ENCODE results near the gene GOT2.

The GOT2 gene

GRCh38 chr16:58734459-58734787 is 307 bp upstream of the GOT2 start:
- no peak for TF ChIP-seq FOXM1 (IDR thresholded peaks at IDR 0.05; ENCODE audit: borderline replicate concordance)
- TF ChIP-seq SUZ12 (IDR thresholded peaks at IDR 0.05), result no peak
- peak; percentile 63 for TF ChIP-seq ZNF384 (IDR thresholded peaks at IDR 0.05)
- ChIA-PET CTCF (interaction anchor here (0.6 kb wide), 1 partner anchor 1314 kb away, joined by 8 read pairs; no protein-coding TSS in a partner anchor), POLR2A (interaction anchor here (0.8 kb wide), 1 partner anchor 50 kb away, joined by 3 read pairs; the partner anchor contains the start of gene SLC38A7)
- DNase-seq (ENCODE audit: extremely low spot score), result no peak

- TF ChIP-seq L3MBTL2 (conservative IDR thresholded peaks at IDR 0.05) (0 out of 2 replicates have a peak, but pooled peaks have one; percentile 30), ZNF384 (IDR thresholded peaks at IDR 0.05) (no peak), HDGF (IDR thresholded peaks at IDR 0.05; ENCODE audit: borderline replicate concordance) (no peak)
- POLR2A ChIA-PET, result interaction anchor here (1.3 kb wide), 1 partner anchor 49 kb away, joined by 3 read pairs; the partner anchor contains the start of gene SLC38A7
- DNase-seq (ENCODE audit: extremely low spot score), result no peak
- CTCF ChIA-PET, result no interaction called here
Measured at GRCh38 chr16:58733248-58733670, 857 bp downstream of the GOT2 start.

GRCh38 chr16:58732545-58733247 is 1.4 kb downstream of the GOT2 start:
- POLR2A ChIA-PET, result interaction anchor here (1.3 kb wide), 1 partner anchor 48 kb away, joined by 3 read pairs; the partner anchor contains the start of gene SLC38A7

GRCh38 chr16:58730724-58731370 is 3.3 kb downstream of the GOT2 start:
- ChIA-PET CTCF (interaction anchor here (0.8 kb wide), 1 partner anchor 25 kb away, joined by 3 read pairs; no protein-coding TSS in a partner anchor), POLR2A (no interaction called here)
- DNase-seq (ENCODE audit: extremely low spot score), result no peak
- TF ChIP-seq SP1 (IDR thresholded peaks at IDR 0.05), result no peak
- no peak for TF ChIP-seq L3MBTL2 (conservative IDR thresholded peaks at IDR 0.05)

More at GRCh38 chr16:58732545-58733247, 1.4 kb downstream of the GOT2 start:
- CTCF ChIA-PET, result no interaction called here
- DNase-seq (ENCODE audit: extremely low spot score), result no peak
- TF ChIP-seq, protein P1, sequence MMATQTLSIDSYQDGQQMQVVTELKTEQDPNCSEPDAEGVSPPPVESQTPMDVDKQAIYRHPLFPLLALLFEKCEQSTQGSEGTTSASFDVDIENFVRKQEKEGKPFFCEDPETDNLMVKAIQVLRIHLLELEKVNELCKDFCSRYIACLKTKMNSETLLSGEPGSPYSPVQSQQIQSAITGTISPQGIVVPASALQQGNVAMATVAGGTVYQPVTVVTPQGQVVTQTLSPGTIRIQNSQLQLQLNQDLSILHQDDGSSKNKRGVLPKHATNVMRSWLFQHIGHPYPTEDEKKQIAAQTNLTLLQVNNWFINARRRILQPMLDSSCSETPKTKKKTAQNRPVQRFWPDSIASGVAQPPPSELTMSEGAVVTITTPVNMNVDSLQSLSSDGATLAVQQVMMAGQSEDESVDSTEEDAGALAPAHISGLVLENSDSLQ (IDR thresholded peaks at IDR 0.05), result no peak
- no peak for TF ChIP-seq SUZ12 (IDR thresholded peaks at IDR 0.05)
- TF ChIP-seq SP1 (IDR thresholded peaks at IDR 0.05), result no peak
- TF ChIP-seq TARDBP (IDR thresholded peaks at IDR 0.05), result no peak
- TF ChIP-seq NFRKB (IDR thresholded peaks at IDR 0.05), result no peak
- no peak for TF ChIP-seq FOXA1 (IDR thresholded peaks at IDR 0.05)
- TF ChIP-seq HDGF (IDR thresholded peaks at IDR 0.05; ENCODE audit: borderline replicate concordance), result no peak
- no peak for TF ChIP-seq FOXK2 (IDR thresholded peaks at IDR 0.05)
- TF ChIP-seq ELF4 (IDR thresholded peaks at IDR 0.05), result no peak
- no peak for TF ChIP-seq L3MBTL2 (conservative IDR thresholded peaks at IDR 0.05)
- TF ChIP-seq ARNT (IDR thresholded peaks at IDR 0.05), result no peak
- no peak for TF ChIP-seq FOXM1 (IDR thresholded peaks at IDR 0.05; ENCODE audit: borderline replicate concordance)
- no peak for TF ChIP-seq ZNF384 (IDR thresholded peaks at IDR 0.05)
- no peak for TF ChIP-seq CTBP1 (IDR thresholded peaks at IDR 0.05; ENCODE audit: borderline replicate concordance)
- no peak for TF ChIP-seq LEF1 (IDR thresholded peaks at IDR 0.05; ENCODE audit: borderline replicate concordance)
- TF ChIP-seq BHLHE40 (IDR thresholded peaks at IDR 0.05; ENCODE audit: borderline replicate concordance), result no peak

DNA sequence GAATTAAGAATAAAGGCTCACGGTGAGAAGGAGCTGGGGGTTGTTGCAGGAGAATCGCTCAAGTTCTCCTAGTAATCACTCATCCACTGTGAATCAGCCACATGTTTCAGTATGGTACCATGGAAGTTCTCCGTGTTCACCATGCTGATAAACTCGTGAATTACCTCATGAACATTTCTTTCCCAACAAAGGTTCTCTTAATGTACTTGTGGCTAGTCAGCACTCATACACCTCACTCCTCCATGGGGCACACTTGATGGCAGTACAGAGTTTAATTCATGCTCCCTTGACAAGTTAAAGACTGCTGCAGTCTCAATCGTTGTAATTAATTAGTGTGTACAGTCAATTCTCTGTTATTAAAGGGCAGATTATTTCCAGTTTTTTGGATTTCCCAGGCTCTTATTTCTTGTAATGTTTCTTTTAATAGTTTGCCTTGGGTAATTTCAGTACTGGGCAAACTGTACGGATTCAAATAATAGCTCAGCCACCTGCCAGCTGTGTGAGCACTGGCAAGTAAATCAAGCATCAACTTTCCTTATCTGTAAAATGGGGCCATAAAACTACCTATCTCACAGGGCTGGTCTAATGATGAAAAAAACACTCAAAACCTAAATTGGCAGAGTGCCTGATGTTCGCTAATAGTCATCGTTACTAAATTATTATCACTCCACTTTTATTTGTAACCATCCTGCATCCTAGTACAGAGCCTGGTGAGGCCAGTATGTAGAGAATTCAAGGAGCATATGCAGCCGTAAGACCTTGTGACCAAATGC is 6.1 kb downstream of the GOT2 start:
- no peak for DNase-seq (ENCODE audit: extremely low spot score)
- ChIA-PET CTCF (no interaction called here), POLR2A (no interaction called here)
- TF ChIP-seq BHLHE40 (IDR thresholded peaks at IDR 0.05; ENCODE audit: borderline replicate concordance) (no peak), ARNT (IDR thresholded peaks at IDR 0.05) (no peak), FOXM1 (IDR thresholded peaks at IDR 0.05; ENCODE audit: borderline replicate concordance) (no peak), NFRKB (IDR thresholded peaks at IDR 0.05) (no peak)

DNA sequence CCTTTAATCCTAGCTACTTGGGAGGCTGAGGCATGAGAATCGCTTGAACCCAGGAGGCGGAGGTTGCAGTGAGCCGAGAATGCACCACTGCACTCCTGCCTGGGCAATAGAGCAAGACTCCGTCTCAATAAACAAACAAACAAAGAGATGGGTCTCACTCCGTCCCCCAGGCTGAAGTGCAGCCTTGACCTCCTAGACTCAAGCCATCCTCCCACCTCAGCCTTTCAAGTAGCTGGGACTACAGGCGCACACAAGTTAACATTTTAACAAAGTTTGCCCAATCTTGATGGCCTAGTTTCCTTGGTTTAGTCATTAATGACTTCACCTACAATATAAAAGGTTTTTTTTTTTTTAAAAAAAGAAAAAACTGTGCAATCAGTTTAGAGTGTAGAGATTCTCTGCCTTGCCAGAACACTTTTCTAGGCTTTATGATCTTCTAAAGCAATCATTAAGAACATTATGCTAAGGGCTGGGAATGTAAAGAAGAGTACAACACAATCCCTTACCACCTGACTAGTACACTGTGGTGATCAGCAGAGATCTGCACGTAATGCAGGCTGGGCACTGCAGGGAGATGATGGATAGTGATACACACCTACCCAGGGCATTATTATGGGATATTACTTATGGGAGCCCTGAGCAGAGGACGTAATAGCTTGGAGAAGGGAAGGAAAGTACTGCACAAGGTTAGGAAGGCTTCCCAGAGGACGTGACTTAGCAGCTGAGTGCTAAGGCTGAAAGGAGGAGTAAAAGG is 6.9 kb downstream of the GOT2 start:
- no peak for DNase-seq (ENCODE audit: extremely low spot score)
- ChIA-PET POLR2A (no interaction called here), CTCF (no interaction called here)
- TF ChIP-seq ZNF384 (IDR thresholded peaks at IDR 0.05) (no peak), TARDBP (IDR thresholded peaks at IDR 0.05) (no peak), L3MBTL2 (conservative IDR thresholded peaks at IDR 0.05) (no peak), LEF1 (IDR thresholded peaks at IDR 0.05; ENCODE audit: borderline replicate concordance) (no peak), HDGF (IDR thresholded peaks at IDR 0.05; ENCODE audit: borderline replicate concordance) (no peak), NFRKB (IDR thresholded peaks at IDR 0.05) (no peak), FOXA1 (IDR thresholded peaks at IDR 0.05) (no peak), SUZ12 (IDR thresholded peaks at IDR 0.05) (no peak), FOXM1 (IDR thresholded peaks at IDR 0.05; ENCODE audit: borderline replicate concordance) (no peak), FOXK2 (IDR thresholded peaks at IDR 0.05) (no peak), SP1 (IDR thresholded peaks at IDR 0.05) (no peak)
- TF ChIP-seq, protein P1 (IDR thresholded peaks at IDR 0.05), result no peak
